Subcutaneous adipose tissue (tissue), 4 donors: ENCODE data around the gene MAFG. TPM values are rescaled to one million over a fixed set of nuclear protein-coding genes. Genes with fewer than 3 reads are reported as not detected.

Experiments used
- CTCF ChIP-seq: fragments of 450-650 bp; IDR thresholded peaks from one replicate; pipeline ENCODE4 v1.5.1; 2016; ENCODE audit warnings: low read depth, mild to moderate bottlenecking, control low read depth, antibody characterized with exemption, moderate library complexity
- total RNA-seq, 4 donors: library from RNA; depleted of rRNA; stranded (reverse); fragments of >200 nt; gene quantifications; one replicate each; pipeline ENCODE4 v1.1.0, GENCODE V29; 2016

The MAFG gene
- total RNA-seq, 4 donors from 2014 or later: 9.8 to 20.0 (median 15.0) TPM

- no peak for TF ChIP-seq CTCF
Observed at GRCh38 chr17:81895400-81895799, 32.1 kb downstream of the MAFG start.

GRCh38 chr17:81891303-81891552 is 36.3 kb downstream of the MAFG start:
- no peak for TF ChIP-seq CTCF

- TF ChIP-seq CTCF: no peak
Observed at GRCh38 chr17:81890447-81891302, 36.9 kb downstream of the MAFG start.

GRCh38 chr17:81889602-81890001 is 37.9 kb downstream of the MAFG start:
- TF ChIP-seq CTCF: no peak

- no peak for TF ChIP-seq CTCF
Observed at GRCh38 chr17:81888988-81889595, 38.4 kb downstream of the MAFG start.

- no peak for TF ChIP-seq CTCF
Observed at GRCh38 chr17:81888105-81888987, 39.2 kb downstream of the MAFG start.
